Measurements from ENCODE around the gene STAC3. TPM values are rescaled to one million over a fixed set of nuclear protein-coding genes. Genes with fewer than 3 reads are reported as not detected.

Gene STAC3
- total RNA-seq, 1 experiment from 2014 or later: 2.8 TPM

- Histone ChIP-seq H3K56ac (ENCODE audit: insufficient read length, low read depth, low read length) (no peak overlapping the region), H3K4me1 (ENCODE audit: insufficient read depth, low read length) (no peaks in the 10 kb centered on the region), H3K9me3 (ENCODE audit: control insufficient read depth, low read depth, low read length) (no peaks in the 10 kb centered on the region), H3K4ac (ENCODE audit: low read depth, low read length) (no peak overlapping the region), H3K79me2 (ENCODE audit: insufficient read depth, low read length) (no peaks in the 10 kb centered on the region), H2BK12ac (ENCODE audit: insufficient read length, low read depth, low read length) (no peak overlapping the region), H3K79me1 (ENCODE audit: insufficient read depth, low read depth, low read length, poor library complexity, severe bottlenecking) (no peaks in the 10 kb centered on the region), H3K4me2 (ENCODE audit: insufficient read depth, insufficient read length, low read length) (no peak overlapping the region), H4K91ac (ENCODE audit: insufficient read length, low read depth, low read length) (no peak overlapping the region), H3K27ac (ENCODE audit: insufficient read length, low read depth, low read length) (no peak overlapping the region), H3K27me3 (ENCODE audit: insufficient read depth, low read length) (no peaks in the 10 kb centered on the region), H3T11ph (ENCODE audit: low read length) (no peak overlapping the region), H2BK5ac (ENCODE audit: insufficient read length, low read length) (no peak overlapping the region), H4K8ac (replicated peaks; ENCODE audit: insufficient read length, low read depth, low read length) (no peak overlapping the region), H3K14ac (ENCODE audit: insufficient read depth, low read length) (no peak overlapping the region), H3K23ac (ENCODE audit: insufficient read length, low read depth, low read length) (no peak overlapping the region), H2BK15ac (ENCODE audit: low read depth, low read length) (no peak overlapping the region), H3K23me2 (ENCODE audit: insufficient read length, low read depth, low read length, poor library complexity, severe bottlenecking) (no peaks in the 10 kb centered on the region), H4K5ac (ENCODE audit: insufficient read length, low read depth, low read length) (no peak overlapping the region), H2BK20ac (ENCODE audit: low read depth, low read length, poor library complexity, severe bottlenecking) (no peak overlapping the region), H2AFZ (ENCODE audit: low read length) (no peak overlapping the region), H3K9ac (ENCODE audit: extremely low read depth, insufficient read length, low read length) (no peak overlapping the region), H4K20me1 (ENCODE audit: control insufficient read depth, insufficient read depth, insufficient read length) (no peaks in the 10 kb centered on the region), H3K18ac (ENCODE audit: insufficient read length, low read depth, low read length) (no peak overlapping the region), H2AK5ac (ENCODE audit: insufficient read length, low read length) (no peak overlapping the region), H2BK120ac (ENCODE audit: low read depth, low read length, poor library complexity, severe bottlenecking) (no peak overlapping the region)
- H3K36me3 Mint-ChIP-seq (ENCODE audit: insufficient read depth in 1 of 3, low read depth in 3 of 3): peaks cover 7 to 40% (median 39%) of the 10 kb centered on the region in 3 experiments; a peak in 6 of 7 replicates
- peaks cover 0 to 3% of the 10 kb centered on the region in 2 experiments; a peak in 1 of 5 replicates for H3K9me3 Mint-ChIP-seq
- TF ChIP-seq CTCF (conservative IDR thresholded peaks at IDR 0.05): no peak
- no CpG with 5 or more reads among the region's 7 CpGs for WGBS (ENCODE audit: extremely low coverage, insufficient read length, low lambda C conversion rate)
- H3K27me3 Mint-ChIP-seq (ENCODE audit: low read depth): no peaks in the 10 kb centered on the region
- no peak overlapping the region; a peak in 1 of 7 replicates for H3K27ac Mint-ChIP-seq
- H3K4me1 Mint-ChIP-seq: peaks cover 0 to 4% of the 10 kb centered on the region in 2 experiments; a peak in 1 of 4 replicates
- DNase-seq: no peak
- H3K4me3 Mint-ChIP-seq: no peak overlapping the region
Measured at GRCh38 chr12:57272337-57273151, 21.6 kb upstream of the STAC3 start.

All from H9 (cell line).